GM12872 (cell line): ENCODE measurements around the gene ERC2.

Experiments used
- CTCF ChIP-seq: IDR thresholded peaks from 3 replicates; pipeline ENCODE4 v1.5.1; 2011; ENCODE audit warnings: low read depth, mild to moderate bottlenecking, low read length, moderate library complexity; ENCODE audit not compliant: insufficient read depth

The ERC2 gene

DNA sequence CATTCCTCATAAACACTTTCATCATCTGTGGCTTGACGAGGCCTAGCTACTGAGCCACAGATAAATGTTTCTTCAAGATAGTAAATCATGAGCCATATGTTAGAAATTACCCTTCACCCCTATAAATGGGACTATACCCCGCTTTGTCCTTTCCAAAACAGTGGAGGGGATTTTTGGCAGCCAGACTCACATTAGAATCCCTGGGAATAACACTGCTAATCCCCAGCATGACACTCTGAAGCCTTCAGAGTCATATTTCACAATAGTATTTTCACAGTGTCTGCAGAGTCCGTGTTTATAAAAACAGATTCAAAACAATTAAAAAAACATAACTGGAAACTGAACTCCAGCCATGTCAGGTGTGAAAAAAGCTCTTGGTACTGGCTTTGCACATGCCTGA, 271.6 kb downstream of the ERC2 start:
- no peak for TF ChIP-seq CTCF

DNA sequence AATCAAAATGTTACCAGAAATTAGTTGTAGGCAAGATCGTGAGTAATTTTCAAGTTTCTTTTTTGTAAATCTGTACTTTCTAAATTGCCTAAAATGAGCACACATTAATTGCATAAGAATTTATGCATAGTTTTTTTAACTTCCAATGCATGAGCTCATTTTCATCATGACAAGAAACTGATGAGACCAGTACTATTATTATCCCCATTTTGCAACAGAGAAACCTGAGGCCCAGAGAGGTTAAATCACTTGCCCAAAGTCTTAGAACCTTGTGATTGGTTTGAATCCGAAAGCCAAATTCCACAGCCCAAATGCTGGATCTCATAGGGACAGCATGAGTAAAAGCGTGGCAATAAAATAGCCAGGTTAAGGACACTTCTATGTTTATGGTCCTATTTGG, 274.7 kb downstream of the ERC2 start:
- no peak for TF ChIP-seq CTCF

GRCh38 chr3:56192001-56192400, 276.3 kb downstream of the ERC2 start:
- TF ChIP-seq CTCF: no peak

- no peak for TF ChIP-seq CTCF
Observed at GRCh38 chr3:56190771-56191305, 277.4 kb downstream of the ERC2 start.

GRCh38 chr3:56190130-56190529, 278.1 kb downstream of the ERC2 start:
- no peak for TF ChIP-seq CTCF

GRCh38 chr3:56189536-56189935, 278.7 kb downstream of the ERC2 start:
- TF ChIP-seq CTCF: no peak

DNA sequence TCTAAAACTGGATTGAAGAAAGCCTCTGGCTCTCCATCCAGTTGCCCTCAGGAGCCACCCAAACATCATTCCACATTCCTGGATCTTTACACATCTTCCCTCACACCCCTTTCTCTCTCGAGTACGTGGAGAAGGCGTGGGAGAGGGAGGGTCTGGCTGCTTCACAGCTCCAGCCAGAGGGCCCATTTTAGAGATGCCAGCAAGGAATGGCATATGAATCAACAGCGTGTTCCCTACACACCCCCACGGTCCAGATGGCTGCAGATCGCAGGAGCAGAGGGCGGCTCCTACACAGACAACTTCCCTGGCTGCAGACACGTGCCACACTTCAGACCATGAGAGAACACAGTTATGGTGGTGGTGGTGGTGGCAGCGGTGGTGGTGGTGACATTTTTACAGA, 280.1 kb downstream of the ERC2 start:
- no peak for TF ChIP-seq CTCF

DNA sequence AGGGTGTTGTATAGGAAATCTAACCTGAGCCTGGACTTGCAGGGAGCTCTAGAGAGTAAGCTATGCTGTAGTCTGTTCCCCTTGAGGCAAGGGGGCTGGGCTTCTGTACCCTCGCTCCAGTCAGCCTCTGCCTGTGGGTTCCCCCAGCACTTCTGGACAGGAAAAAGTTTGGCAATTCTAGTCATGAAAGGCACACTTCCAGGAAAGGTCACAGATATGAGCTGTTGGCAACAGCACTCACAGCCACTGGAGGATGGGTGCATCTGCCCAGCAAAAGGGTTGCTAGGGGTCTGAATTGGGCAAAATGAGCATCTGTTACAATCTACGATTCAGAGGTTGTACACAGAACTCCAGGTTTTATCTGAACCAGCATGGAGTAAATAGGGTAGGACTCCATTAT, 281.2 kb downstream of the ERC2 start:
- TF ChIP-seq CTCF: no peak
